ENCODE data around the gene FAM151A. TPM values are rescaled to one million over a fixed set of nuclear protein-coding genes. Genes with fewer than 3 reads are reported as not detected.

Gene FAM151A
- total and polyA plus RNA-seq, 12 donors, result 0.39 to 2.9 (median 0.94) TPM; not detected in 1

GRCh38 chr1:54603241-54603640, 20.1 kb downstream of the FAM151A start:
- H3K27ac ChIP-seq, result no peak overlapping the region
- no peaks in the 10 kb centered on the region for H3K9me3 ChIP-seq
- TF ChIP-seq CTCF (IDR thresholded peaks at IDR 0.05), result no peak
- peaks cover 0 to 15% (median 0%) of the 10 kb centered on the region in 9 donors for H3K4me1 ChIP-seq
- WGBS, 2 donors, result 90 to 95% methylated on average over 6 of the region's 6 CpGs
- H3K27me3 ChIP-seq, result no peaks in the 10 kb centered on the region
- ATAC-seq (no peak), DNase-seq (no peak)
- peaks cover 0 to 72% (median 14%) of the 10 kb centered on the region in 9 donors for H3K36me3 ChIP-seq
- intact Hi-C loops (cut with DNase I), result no loop called here
- no peak overlapping the region for H3K4me3 ChIP-seq

- H3K9me3 ChIP-seq, result no peaks in the 10 kb centered on the region
- peaks cover 0 to 15% (median 0%) of the 10 kb centered on the region in 9 donors for H3K4me1 ChIP-seq
- DNase-seq, result no peak
- H3K36me3 ChIP-seq, result peaks cover 0 to 72% (median 16%) of the 10 kb centered on the region in 9 donors
- no peaks in the 10 kb centered on the region for H3K27me3 ChIP-seq
- TF ChIP-seq CTCF (IDR thresholded peaks at IDR 0.05), result no peak
- no peak for ATAC-seq
- no peak overlapping the region for H3K27ac ChIP-seq
- 83 to 86% methylated on average over 18 of the region's 18 CpGs for WGBS, 2 donors
- intact Hi-C loops (cut with DNase I), result no loop called here
- no peak overlapping the region for H3K4me3 ChIP-seq
Observed at GRCh38 chr1:54602554-54602953, 20.8 kb downstream of the FAM151A start.

- H3K4me3 ChIP-seq, result no peak overlapping the region
- no peaks in the 10 kb centered on the region for H3K27me3 ChIP-seq
- no peaks in the 10 kb centered on the region for H3K9me3 ChIP-seq
- H3K36me3 ChIP-seq, result peaks cover 0 to 78% (median 16%) of the 10 kb centered on the region in 9 donors
- H3K4me1 ChIP-seq, result peaks cover 0 to 15% (median 0%) of the 10 kb centered on the region in 9 donors
- no peak for DNase-seq
- peak in 1 of 8 donors; percentile 28 for ATAC-seq
- WGBS, 2 donors, result 77 to 84% methylated on average over 10 of the region's 10 CpGs
- intact Hi-C loops (cut with DNase I), result no loop called here
- TF ChIP-seq CTCF (IDR thresholded peaks at IDR 0.05), result no peak
- H3K27ac ChIP-seq, result peak overlapping the region in 1 of 10 donors; percentile 10
Observed at GRCh38 chr1:54601730-54602129, 21.6 kb downstream of the FAM151A start.

GRCh38 chr1:54600947-54601721, 22.2 kb downstream of the FAM151A start:
- peaks cover 0 to 84% (median 16%) of the 10 kb centered on the region in 9 donors for H3K36me3 ChIP-seq
- no peaks in the 10 kb centered on the region for H3K27me3 ChIP-seq
- H3K4me3 ChIP-seq, result no peak overlapping the region
- H3K4me1 ChIP-seq, result peaks cover 0 to 21% (median 0%) of the 10 kb centered on the region in 9 donors
- no peak for DNase-seq
- H3K9me3 ChIP-seq, result no peaks in the 10 kb centered on the region
- no peak for TF ChIP-seq CTCF (IDR thresholded peaks at IDR 0.05)
- 49 to 70% methylated on average over 18 to 21 of the region's 21 CpGs for WGBS, 2 donors
- intact Hi-C loops (cut with DNase I), result no loop called here
- peak in 5 of 8 donors; percentile 20 to 52 (median 39) for ATAC-seq
- peak overlapping the region in 3 of 10 donors; percentile 5 to 15 (median 10) for H3K27ac ChIP-seq

Measured in heart right ventricle (tissue), 16 donors.